HG03025 (cell line): ENCODE data around the gene SLC22A1.
"Not testable (repeated sequence)": the region's sequence is repeated elsewhere in the genome, so short reads cannot be mapped to it uniquely, and the experiment has no call there.

Source experiments
- ATAC-seq: cut with Tn5 transposase; IDR thresholded peaks from one replicate; pipeline ENCODE4 v1.9.1; 2021; ENCODE audit warnings: mild to moderate bottlenecking, moderate library complexity; ENCODE audit not compliant: unreplicated experiment, low FRiP score

SLC22A1 gene

GRCh38 chr6:160092602-160093001 is 29.0 kb upstream of the SLC22A1 start:
- ATAC-seq, result no peak

- ATAC-seq, result no peak
Observed at GRCh38 chr6:160093061-160093460, 28.6 kb upstream of the SLC22A1 start.

GRCh38 chr6:160093946-160094345 is 27.7 kb upstream of the SLC22A1 start:
- ATAC-seq, result no peak

- no peak for ATAC-seq
Observed at GRCh38 chr6:160095146-160095845, 26.3 kb upstream of the SLC22A1 start.

GRCh38 chr6:160101277-160102205 is 20.1 kb upstream of the SLC22A1 start:
- ATAC-seq, result no peak

- no peak for ATAC-seq
Observed at GRCh38 chr6:160102399-160102798, 19.2 kb upstream of the SLC22A1 start.

- ATAC-seq, result no peak
Observed at GRCh38 chr6:160102956-160103824, 18.4 kb upstream of the SLC22A1 start.

GRCh38 chr6:160103825-160104100 is 17.9 kb upstream of the SLC22A1 start:
- ATAC-seq, result no peak

GRCh38 chr6:160104821-160105517 is 16.6 kb upstream of the SLC22A1 start:
- ATAC-seq, result no peak

- no peak for ATAC-seq
Observed at GRCh38 chr6:160106010-160106409, 15.6 kb upstream of the SLC22A1 start.

- ATAC-seq, result no peak
Observed at GRCh38 chr6:160106701-160107100, 14.9 kb upstream of the SLC22A1 start.

GRCh38 chr6:160108077-160108476 is 13.5 kb upstream of the SLC22A1 start:
- no peak for ATAC-seq

GRCh38 chr6:160110586-160111123 is 11.0 kb upstream of the SLC22A1 start:
- no peak for ATAC-seq

GRCh38 chr6:160111806-160112205 is 9.8 kb upstream of the SLC22A1 start:
- no peak for ATAC-seq

GRCh38 chr6:160112628-160113299 is 8.9 kb upstream of the SLC22A1 start:
- ATAC-seq, result no peak

GRCh38 chr6:160114536-160114935 is 7.1 kb upstream of the SLC22A1 start:
- not testable (repeated sequence) for ATAC-seq

GRCh38 chr6:160115421-160115820 is 6.2 kb upstream of the SLC22A1 start:
- no peak for ATAC-seq

GRCh38 chr6:160116411-160116810 is 5.2 kb upstream of the SLC22A1 start:
- ATAC-seq, result no peak

GRCh38 chr6:160117137-160117536 is 4.5 kb upstream of the SLC22A1 start:
- ATAC-seq, result no peak
